ENCODE measurements around the gene WDFY3. TPM values are rescaled to one million over a fixed set of nuclear protein-coding genes. Genes with fewer than 3 reads are reported as not detected.

Gene WDFY3
- total and polyA plus RNA-seq, 9 of the 15 experiments (the other 6 are each of a cell fraction or from before 2014, with no cell fraction given): 0.58 to 13.5 (median 9.4) TPM

DNA sequence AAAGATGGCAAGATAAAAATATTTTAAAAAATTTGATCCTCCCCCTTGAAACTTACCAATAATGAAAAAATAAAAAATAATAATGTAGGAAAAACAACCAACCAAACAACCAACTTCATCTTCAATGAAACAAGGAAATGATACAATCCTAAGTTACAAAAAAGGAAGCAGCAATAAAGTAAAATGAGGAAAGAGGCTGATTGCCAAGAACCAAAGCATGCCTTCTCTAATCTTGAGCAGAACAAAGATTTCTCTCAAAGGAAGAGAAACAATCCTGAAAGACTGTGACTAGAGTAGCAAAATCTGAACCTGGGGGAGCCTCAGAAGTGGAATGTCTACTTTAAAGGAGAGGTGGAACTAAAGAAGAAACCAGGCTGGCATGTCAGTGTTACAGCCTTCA lies 10.9 kb upstream of the WDFY3 start (continued):
- TF ChIP-seq, protein P1, sequence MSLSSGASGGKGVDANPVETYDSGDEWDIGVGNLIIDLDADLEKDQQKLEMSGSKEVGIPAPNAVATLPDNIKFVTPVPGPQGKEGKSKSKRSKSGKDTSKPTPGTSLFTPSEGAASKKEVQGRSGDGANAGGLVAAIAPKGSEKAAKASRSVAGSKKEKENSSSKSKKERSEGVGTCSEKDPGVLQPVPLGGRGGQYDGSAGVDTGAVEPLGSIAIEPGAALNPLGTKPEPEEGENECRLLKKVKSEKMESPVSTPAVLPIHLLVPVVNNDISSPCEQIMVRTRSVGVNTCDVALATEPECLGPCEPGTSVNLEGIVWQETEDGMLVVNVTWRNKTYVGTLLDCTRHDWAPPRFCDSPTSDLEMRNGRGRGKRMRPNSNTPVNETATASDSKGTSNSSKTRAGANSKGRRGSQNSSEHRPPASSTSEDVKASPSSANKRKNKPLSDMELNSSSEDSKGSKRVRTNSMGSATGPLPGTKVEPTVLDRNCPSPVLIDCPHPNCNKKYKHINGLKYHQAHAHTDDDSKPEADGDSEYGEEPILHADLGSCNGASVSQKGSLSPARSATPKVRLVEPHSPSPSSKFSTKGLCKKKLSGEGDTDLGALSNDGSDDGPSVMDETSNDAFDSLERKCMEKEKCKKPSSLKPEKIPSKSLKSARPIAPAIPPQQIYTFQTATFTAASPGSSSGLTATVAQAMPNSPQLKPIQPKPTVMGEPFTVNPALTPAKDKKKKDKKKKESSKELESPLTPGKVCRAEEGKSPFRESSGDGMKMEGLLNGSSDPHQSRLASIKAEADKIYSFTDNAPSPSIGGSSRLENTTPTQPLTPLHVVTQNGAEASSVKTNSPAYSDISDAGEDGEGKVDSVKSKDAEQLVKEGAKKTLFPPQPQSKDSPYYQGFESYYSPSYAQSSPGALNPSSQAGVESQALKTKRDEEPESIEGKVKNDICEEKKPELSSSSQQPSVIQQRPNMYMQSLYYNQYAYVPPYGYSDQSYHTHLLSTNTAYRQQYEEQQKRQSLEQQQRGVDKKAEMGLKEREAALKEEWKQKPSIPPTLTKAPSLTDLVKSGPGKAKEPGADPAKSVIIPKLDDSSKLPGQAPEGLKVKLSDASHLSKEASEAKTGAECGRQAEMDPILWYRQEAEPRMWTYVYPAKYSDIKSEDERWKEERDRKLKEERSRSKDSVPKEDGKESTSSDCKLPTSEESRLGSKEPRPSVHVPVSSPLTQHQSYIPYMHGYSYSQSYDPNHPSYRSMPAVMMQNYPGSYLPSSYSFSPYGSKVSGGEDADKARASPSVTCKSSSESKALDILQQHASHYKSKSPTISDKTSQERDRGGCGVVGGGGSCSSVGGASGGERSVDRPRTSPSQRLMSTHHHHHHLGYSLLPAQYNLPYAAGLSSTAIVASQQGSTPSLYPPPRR (CRISPR knock-in tag; IDR thresholded peaks at IDR 0.05; ENCODE audit: borderline replicate concordance): no peak
- TF ChIP-seq NRF1 (conservative IDR thresholded peaks at IDR 0.05 in 1 of 2, IDR thresholded peaks at IDR 0.05 in 1 of 2) (no peak), CBX1 (IDR thresholded peaks at IDR 0.05; ENCODE audit: low read depth) (no peak), EWSR1 (IDR thresholded peaks at IDR 0.05; ENCODE audit: borderline replicate concordance, low read depth, partially characterized antibody) (no peak), RBM15 (IDR thresholded peaks at IDR 0.05; ENCODE audit: insufficient read depth, low read length) (no peak), POU5F1 (IDR thresholded peaks at IDR 0.05; ENCODE audit: borderline replicate concordance, low read depth, low read length, partially characterized antibody) (no peak), THRB (CRISPR knock-in tag; conservative IDR thresholded peaks at IDR 0.05) (no peak), ILF3 (IDR thresholded peaks at IDR 0.05; ENCODE audit: borderline replicate concordance) (no peak), CREB3 (tag; conservative IDR thresholded peaks at IDR 0.05; ENCODE audit: low read depth) (no peak), CEBPB (tag; IDR thresholded peaks at IDR 0.05) (no peak), NFE2L1 (tag; IDR thresholded peaks at IDR 0.05; ENCODE audit: borderline replicate concordance, low read depth) (no peak), FOXM1 (IDR thresholded peaks at IDR 0.05; ENCODE audit: low read depth) (no peak), FOXM1 (CRISPR knock-in tag; IDR thresholded peaks at IDR 0.05; ENCODE audit: low read depth) (no peak), CHD1 (IDR thresholded peaks at IDR 0.05; ENCODE audit: low read length) (no peak)
- TF ChIP-seq, protein P2, sequence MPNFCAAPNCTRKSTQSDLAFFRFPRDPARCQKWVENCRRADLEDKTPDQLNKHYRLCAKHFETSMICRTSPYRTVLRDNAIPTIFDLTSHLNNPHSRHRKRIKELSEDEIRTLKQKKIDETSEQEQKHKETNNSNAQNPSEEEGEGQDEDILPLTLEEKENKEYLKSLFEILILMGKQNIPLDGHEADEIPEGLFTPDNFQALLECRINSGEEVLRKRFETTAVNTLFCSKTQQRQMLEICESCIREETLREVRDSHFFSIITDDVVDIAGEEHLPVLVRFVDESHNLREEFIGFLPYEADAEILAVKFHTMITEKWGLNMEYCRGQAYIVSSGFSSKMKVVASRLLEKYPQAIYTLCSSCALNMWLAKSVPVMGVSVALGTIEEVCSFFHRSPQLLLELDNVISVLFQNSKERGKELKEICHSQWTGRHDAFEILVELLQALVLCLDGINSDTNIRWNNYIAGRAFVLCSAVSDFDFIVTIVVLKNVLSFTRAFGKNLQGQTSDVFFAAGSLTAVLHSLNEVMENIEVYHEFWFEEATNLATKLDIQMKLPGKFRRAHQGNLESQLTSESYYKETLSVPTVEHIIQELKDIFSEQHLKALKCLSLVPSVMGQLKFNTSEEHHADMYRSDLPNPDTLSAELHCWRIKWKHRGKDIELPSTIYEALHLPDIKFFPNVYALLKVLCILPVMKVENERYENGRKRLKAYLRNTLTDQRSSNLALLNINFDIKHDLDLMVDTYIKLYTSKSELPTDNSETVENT (CRISPR knock-in tag; IDR thresholded peaks at IDR 0.05): no peak
- TF ChIP-seq, protein P3, sequence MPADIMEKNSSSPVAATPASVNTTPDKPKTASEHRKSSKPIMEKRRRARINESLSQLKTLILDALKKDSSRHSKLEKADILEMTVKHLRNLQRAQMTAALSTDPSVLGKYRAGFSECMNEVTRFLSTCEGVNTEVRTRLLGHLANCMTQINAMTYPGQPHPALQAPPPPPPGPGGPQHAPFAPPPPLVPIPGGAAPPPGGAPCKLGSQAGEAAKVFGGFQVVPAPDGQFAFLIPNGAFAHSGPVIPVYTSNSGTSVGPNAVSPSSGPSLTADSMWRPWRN (IDR thresholded peaks at IDR 0.05; ENCODE audit: low read depth): no peak
